Psoas muscle (tissue), 8 donors: ENCODE results near the gene TMEM151A. TPM values are rescaled to one million over a fixed set of nuclear protein-coding genes. Genes with fewer than 3 reads are reported as not detected.

Experiments
- ATAC-seq, 4 donors: fragments of 200-7000 bp; cut with Tn5 transposase; one replicate each; pipeline ENCODE4 v1.9.1; 2020; ENCODE audit warnings: moderate library complexity in 3 of 4, mild to moderate bottlenecking in 2 of 4
- DNase-seq, 2 donors: peaks; one replicate each; pipeline ENCODE4 v3.0.0-alpha.2; 2020
- H3K27ac ChIP-seq: fragments of 200-600 bp; one replicate; pipeline ENCODE4 v1.8.0; 2022
- H3K27me3 ChIP-seq, 3 donors: fragments of 200-600 bp in 1 of 3; one replicate each; pipeline versions ENCODE4 v1.6.1 to v1.8.0; 2013 to 2022; ENCODE audit warnings: low read length in 2 of 3, mild to moderate bottlenecking in 2 of 3, moderate library complexity in 1 of 3; ENCODE audit not compliant: insufficient read depth in 3 of 3
- H3K36me3 ChIP-seq, 2 donors: fragments of 200-600 bp in 1 of 2; one replicate each; pipeline versions ENCODE4 v1.6.1 to v1.8.0; 2013 to 2022; ENCODE audit warnings: low read depth in 1 of 2, mild to moderate bottlenecking in 1 of 2, moderate library complexity in 1 of 2; ENCODE audit not compliant: insufficient read depth in 1 of 2
- H3K4me1 ChIP-seq: fragments of 200-600 bp; one replicate; pipeline ENCODE4 v1.8.0; 2022
- H3K4me3 ChIP-seq: fragments of 200-600 bp; one replicate; pipeline ENCODE4 v1.8.0; 2022; ENCODE audit warnings: mild to moderate bottlenecking
- H3K9me3 ChIP-seq: fragments of 200-600 bp; one replicate; pipeline ENCODE4 v1.8.0; 2022
- WGBS, 3 donors: extraction: QIAGEN DNeasy Blood & Tissue Kit; methylation state at CpG; one replicate each; pipeline versions ENCODE4 v1.1.6 to v1.1.7; 2013; 5-methylcytosine and 5-hydroxymethylcytosine counted together
- intact Hi-C, 2 donors: fragments of 100-400 bp; cut with DNase I; formaldehyde crosslinking; loops; one replicate each; pipeline versions ENCODE4 v1.11.0 to v1.14.2; 2022
- polyA plus RNA-seq, 3 donors: library from polyadenylated mRNA; stranded (reverse); fragments of 200-250 nt; gene quantifications; one replicate each; pipeline ENCODE4 v1.2.3, GENCODE V29; 2013
- total RNA-seq, 4 donors: library from RNA; stranded (reverse); fragmentation: NEBNext Ultra II Directional in 2 of 4; extraction: Animal tissue kit (Norgen Biotek cat#: 25700) in 2 of 4; gene quantifications; one replicate each; pipeline versions ENCODE4 v1.2.1 to v1.2.4, GENCODE V29; 2021 to 2023
- TF ChIP-seq, protein P1 (sequence below): fragments of 200-600 bp; IDR thresholded peaks from one replicate; pipeline ENCODE4 v1.8.0; 2022; ENCODE audit warnings: antibody characterized with exemption
- donor health status: healthy with polysubstance abuse.
- donor health status: DM: no; HTN: no; CAD: no; lungs with moderate emphysema.
- donor health status: Bipolar disorder and iron deficiency.
- donor health status: healthy.
- donor health status: DM: yes; HTN: yes; CAD: no.
- donor health status: DM: no; HTN: no; CAD: no.
- donor health status: DM: no; HTN: no; CAD: no.
- donor health status: DM: yes; HTN: yes; CAD: no.

Gene TMEM151A
- total and polyA plus RNA-seq, 7 donors: 0.04 to 0.05 TPM; not detected in 5

DNA sequence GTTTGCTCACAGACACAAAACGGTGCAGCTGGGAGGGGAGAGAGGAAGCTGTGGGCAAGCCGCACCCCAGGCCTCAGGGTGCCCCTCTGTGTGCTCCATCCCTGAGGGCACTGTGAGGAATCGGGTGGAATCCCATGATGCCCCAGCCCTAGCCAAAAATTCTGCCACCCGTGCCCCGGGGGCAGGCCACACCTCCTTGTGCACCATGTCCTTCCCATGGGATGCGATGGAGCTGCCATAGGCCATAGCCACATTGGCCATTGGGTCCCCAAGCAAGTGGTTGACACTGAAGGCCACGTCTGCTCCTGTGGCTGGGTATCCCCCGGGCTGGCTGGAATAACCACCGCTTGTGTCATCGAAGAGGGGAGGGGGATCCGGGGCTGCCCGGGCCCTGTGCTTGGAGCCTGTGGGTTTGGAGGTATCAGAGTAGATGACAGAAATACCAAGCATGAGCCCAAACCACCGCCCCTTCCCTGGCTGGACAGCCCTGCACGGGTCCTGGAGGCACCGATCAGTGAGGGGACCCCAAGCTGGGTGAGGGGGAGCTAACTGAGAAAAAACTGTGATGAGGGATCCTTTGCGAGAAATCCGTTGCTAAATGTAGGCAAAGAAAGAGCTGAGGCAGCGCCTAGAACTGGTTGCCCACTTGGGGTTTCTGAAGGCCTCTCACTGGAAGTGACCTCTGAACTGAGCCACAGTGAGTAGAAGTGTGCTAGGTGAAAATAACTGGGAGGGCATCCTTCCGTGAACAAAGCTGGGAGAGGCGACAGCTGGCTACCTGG lies 3.6 kb upstream of the TMEM151A start:
- ATAC-seq: peak in 3 of 4 donors; percentile 0 to 1 (median 1)
- Histone ChIP-seq H3K9me3 (no peaks in the 10 kb centered on the region), H3K4me3 (peak overlapping the region; percentile 96), H3K36me3 (peaks cover 6 to 31% of the 10 kb centered on the region in 2 donors), H3K4me1 (peaks cover 16% of the 10 kb centered on the region), H3K27ac (peak overlapping the region; percentile 95), H3K27me3 (peaks cover 0 to 14% (median 8%) of the 10 kb centered on the region in 3 donors)
- intact Hi-C loops: no loop called here
- DNase-seq: no peak
- TF ChIP-seq, protein P1, sequence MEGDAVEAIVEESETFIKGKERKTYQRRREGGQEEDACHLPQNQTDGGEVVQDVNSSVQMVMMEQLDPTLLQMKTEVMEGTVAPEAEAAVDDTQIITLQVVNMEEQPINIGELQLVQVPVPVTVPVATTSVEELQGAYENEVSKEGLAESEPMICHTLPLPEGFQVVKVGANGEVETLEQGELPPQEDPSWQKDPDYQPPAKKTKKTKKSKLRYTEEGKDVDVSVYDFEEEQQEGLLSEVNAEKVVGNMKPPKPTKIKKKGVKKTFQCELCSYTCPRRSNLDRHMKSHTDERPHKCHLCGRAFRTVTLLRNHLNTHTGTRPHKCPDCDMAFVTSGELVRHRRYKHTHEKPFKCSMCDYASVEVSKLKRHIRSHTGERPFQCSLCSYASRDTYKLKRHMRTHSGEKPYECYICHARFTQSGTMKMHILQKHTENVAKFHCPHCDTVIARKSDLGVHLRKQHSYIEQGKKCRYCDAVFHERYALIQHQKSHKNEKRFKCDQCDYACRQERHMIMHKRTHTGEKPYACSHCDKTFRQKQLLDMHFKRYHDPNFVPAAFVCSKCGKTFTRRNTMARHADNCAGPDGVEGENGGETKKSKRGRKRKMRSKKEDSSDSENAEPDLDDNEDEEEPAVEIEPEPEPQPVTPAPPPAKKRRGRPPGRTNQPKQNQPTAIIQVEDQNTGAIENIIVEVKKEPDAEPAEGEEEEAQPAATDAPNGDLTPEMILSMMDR: no peak
- 27 to 30% (median 30%) methylated on average over 20 of the region's 20 CpGs for WGBS, 3 donors

DNA sequence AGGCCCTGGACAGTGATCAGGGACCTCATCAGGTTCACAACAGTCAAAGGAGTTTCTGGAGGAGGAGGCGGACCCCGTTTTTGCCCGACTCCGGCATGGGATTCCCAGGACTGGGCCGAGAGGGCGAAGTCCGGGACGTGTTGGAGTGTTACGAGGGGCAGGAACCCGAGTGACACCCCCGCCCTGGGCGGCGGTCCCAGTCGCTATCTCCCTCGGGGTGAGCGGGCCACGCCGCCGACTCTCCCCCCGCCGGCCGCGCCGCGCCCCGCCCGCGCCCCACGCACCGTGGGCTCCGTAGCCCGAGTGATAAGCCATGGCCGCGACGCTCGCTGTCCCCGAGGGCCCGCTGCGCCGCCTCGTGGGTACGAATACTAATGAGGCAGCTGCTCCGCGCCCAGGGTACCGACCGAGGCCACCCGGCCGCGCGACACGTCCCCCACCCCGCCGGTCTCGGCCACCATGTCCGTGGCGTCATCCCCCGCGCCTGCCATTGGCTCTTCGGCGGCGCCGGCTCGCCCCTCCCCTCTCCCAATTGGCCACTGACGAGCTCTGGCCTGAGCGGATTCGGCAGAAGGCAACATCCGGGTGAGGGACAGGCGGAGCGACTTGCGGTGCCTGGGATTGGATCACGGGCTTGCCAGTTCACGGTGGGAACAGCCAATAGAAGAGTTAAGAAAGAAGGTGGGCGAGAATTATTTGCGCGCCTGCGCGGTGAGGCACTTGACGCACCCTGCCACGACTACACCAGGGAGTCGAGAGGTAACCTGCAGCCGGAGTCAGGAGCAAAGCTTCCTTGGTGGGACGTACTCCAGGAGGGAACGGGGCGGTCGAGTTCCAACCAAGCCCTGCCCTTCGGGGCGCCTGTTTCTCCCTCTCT lies 2.8 kb upstream of the TMEM151A start, which contains the start of gene YIF1A:
Gene YIF1A (minus strand): TSS at position 473 of the 877 bp plus-strand sequence. CDS start 158 bp downstream, at position 315.
- TF ChIP-seq, protein P1: no peak
- peak; percentile 99 to 100 for DNase-seq
- Histone ChIP-seq H3K36me3 (peaks cover 6 to 31% of the 10 kb centered on the region in 2 donors), H3K4me1 (peaks cover 16% of the 10 kb centered on the region), H3K9me3 (no peaks in the 10 kb centered on the region), H3K27me3 (peaks cover 0 to 22% (median 10%) of the 10 kb centered on the region in 3 donors), H3K27ac (peak within 1 kb of the TSS; percentile 95), H3K4me3 (peak within 1 kb of the TSS; percentile 96)
- intact Hi-C loops: no loop called here
- peak; percentile 95 to 97 (median 97) for ATAC-seq
- 0 to 1% (median 0%) methylated on average over 56 to 87 of the region's 87 CpGs for WGBS, 3 donors

DNA sequence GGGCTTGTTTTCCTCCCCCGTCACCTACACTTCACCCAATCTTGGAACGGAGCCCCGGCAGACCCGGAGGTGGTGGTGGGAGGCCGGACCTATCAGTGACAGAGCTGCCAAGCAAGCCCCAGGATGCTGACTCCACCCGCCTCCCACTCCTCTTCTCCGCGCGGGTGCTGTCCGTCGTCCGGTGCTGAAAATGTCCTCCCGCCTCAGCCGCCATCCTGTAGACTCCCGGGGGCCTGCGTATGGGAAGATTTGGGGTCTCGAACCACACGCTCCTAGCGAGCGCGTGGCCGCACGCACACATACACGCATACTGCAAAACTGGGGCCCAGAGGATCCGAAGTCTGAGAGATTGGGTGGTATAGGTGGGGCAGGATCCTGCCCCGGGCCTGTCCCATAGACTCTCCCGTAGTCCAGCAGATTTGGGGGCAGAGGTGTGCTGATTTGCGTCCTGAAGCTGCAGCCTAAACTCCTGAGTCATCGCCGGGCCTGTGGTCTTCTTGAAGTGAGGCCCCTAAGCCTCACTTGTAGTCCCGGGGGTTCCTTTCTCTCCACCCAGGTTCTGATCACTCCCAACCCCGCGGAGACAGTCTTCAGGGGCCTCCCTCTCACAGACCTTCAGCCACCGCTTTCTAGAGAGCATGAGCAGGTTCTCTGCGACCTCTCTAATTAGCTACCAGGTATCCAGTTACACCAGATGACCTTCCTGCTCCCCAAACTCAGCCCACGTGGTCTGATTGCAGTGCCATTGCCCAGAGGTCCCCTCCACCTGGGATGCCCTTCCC lies 2.0 kb upstream of the TMEM151A start:
- Histone ChIP-seq H3K27me3 (peaks cover 0 to 30% (median 11%) of the 10 kb centered on the region in 3 donors), H3K36me3 (peaks cover 0 to 23% of the 10 kb centered on the region in 2 donors), H3K4me1 (peaks cover 16% of the 10 kb centered on the region), H3K27ac (peak overlapping the region; percentile 95), H3K4me3 (peak overlapping the region; percentile 96), H3K9me3 (no peaks in the 10 kb centered on the region)
- TF ChIP-seq, protein P1: no peak
- DNase-seq (peak in 1 of 2 donors; percentile 72), ATAC-seq (peak; percentile 26 to 50 (median 46))
- intact Hi-C loops: no loop called here
- 9 to 11% (median 10%) methylated on average over 32 to 36 of the region's 36 CpGs for WGBS, 3 donors

DNA sequence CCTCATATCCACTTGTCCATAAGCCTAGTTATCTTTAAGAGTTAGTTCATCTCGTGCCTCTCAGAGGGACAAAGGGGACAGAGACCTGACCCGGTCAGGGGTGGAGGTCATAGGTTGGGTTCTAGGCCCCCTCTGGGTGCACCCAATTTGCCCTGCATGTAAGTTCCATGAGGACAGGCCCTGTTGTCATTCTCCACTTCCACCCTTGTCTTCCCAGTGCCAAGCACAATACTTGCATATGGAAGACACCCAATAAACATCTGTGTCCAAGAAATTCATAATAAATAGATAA lies 1.4 kb upstream of the TMEM151A start:
- Histone ChIP-seq H3K27me3 (peaks cover 0 to 36% (median 14%) of the 10 kb centered on the region in 3 donors), H3K36me3 (peaks cover 0 to 18% of the 10 kb centered on the region in 2 donors), H3K27ac (no peak overlapping the region), H3K4me3 (no peak overlapping the region), H3K4me1 (peaks cover 16% of the 10 kb centered on the region), H3K9me3 (no peaks in the 10 kb centered on the region)
- ATAC-seq: no peak
- no peak for DNase-seq
- intact Hi-C loops: no loop called here
- WGBS, 3 donors: 76 to 78% (median 77%) methylated on average over 2 of the region's 2 CpGs
- TF ChIP-seq, protein P1: no peak
